HG03066 (cell line): ENCODE data around the gene TSHZ3.

Experiments
- ATAC-seq: cut with Tn5 transposase; IDR thresholded peaks from one replicate; pipeline ENCODE4 v1.9.1; 2021; ENCODE audit warnings: low read depth; ENCODE audit not compliant: unreplicated experiment

TSHZ3 gene

DNA sequence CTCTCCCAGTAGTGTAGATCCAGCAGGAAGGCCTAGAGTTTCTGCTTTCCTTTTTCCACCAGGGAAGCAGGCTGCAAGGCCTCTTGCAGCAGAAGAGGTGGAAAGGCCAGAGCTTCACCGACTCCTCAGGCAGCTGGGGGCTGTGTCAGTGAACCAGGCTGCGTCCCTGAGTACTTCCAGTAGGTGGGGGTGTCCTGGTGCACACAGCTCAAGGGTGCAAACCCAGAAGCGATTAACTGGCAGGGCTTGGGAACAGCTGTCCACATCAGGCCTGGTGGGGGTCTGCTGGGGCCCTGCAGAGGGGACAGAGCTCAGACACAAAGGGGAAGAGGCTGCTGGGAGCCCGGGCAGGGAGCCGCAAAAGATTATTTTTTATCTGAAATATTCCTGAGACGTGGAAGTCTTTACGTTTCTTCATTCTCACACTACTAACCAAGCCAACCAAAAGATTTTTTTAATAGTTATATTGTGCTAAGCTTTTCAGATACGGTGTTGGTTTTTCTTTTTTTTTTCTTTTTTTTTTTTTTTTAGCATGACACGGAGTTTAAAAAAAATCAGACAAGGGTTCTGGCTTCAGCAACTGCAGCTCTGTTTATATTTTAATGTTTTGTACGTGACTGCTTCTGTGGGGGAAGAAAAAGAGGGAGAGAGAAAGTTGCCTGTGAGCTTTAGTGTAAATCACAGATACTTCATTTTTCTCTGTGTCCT, 11.0 kb downstream of the TSHZ3 start:
- ATAC-seq = no peak

DNA sequence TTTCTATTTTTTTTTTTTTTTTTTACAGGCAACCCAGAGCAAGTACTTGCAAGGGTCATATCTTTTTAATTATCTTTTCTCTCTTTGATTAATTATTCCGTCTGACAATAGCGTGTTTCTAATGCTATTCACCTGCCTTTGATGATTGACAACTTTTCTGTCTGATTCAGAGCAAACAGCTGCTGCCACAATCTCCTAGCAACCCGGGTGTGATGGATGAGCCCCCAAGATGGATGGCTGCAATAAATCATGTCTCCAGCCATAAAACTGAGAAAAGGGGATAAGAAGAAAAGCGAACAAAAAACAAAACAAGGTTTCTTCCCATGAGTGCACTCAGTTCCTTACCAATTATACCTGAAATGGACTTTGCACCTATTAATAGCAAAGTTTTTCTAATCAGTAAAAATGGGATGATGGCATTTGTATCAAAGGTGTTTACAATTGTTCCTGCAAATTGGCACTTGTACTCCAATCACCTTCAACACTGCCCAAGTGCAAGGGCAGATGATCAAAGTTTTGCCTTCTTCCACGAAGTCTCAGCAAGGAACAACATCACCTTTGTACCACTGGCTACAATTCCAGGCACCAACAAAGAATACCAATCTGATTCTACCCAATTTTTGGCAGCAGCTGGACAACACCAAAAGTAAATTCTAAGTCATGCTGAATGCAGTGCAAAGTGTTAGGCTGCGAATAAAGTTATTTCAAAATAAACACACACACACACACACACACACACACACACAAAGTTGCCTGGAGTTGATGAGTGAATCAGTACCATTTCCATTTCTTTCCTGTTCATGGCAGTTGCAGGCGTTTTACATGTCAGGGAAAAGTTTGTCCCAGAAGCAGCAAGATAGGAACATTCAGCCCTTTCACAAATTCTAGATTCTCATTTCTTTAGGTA, 12.0 kb downstream of the TSHZ3 start:
- ATAC-seq = no peak

GRCh38 chr19:31335716-31336115, 13.5 kb downstream of the TSHZ3 start:
- ATAC-seq = no peak

GRCh38 chr19:31334849-31335624, 14.2 kb downstream of the TSHZ3 start:
- no peak for ATAC-seq

- ATAC-seq = no peak
Observed at GRCh38 chr19:31334101-31334848, 15.0 kb downstream of the TSHZ3 start.

DNA sequence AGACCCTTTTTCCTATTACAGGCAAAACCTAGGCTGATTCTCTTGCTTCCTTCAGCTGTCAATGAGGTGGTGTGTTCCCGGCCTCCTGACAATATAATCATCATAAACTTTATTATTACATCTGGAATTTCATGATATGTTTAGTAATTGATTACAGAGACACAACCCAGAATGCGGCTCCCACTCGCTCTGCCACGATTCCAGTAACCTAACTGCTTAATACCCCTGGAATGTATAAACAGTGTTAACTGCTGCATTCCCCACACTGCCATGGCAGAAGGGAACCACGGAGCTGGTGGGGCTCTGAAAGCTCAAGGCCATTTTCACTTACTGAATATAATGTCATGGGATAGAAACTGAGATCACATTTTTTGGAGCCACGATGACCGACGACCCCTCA, 17.1 kb downstream of the TSHZ3 start:
- ATAC-seq = no peak

GRCh38 chr19:31331536-31331935, 17.7 kb downstream of the TSHZ3 start:
- ATAC-seq = no peak

GRCh38 chr19:31330761-31331160, 18.5 kb downstream of the TSHZ3 start:
- ATAC-seq = no peak

- no peak for ATAC-seq
Observed at GRCh38 chr19:31330237-31330636, 19.0 kb downstream of the TSHZ3 start.

- ATAC-seq = no peak
Observed at GRCh38 chr19:31329819-31330218, 19.4 kb downstream of the TSHZ3 start.

DNA sequence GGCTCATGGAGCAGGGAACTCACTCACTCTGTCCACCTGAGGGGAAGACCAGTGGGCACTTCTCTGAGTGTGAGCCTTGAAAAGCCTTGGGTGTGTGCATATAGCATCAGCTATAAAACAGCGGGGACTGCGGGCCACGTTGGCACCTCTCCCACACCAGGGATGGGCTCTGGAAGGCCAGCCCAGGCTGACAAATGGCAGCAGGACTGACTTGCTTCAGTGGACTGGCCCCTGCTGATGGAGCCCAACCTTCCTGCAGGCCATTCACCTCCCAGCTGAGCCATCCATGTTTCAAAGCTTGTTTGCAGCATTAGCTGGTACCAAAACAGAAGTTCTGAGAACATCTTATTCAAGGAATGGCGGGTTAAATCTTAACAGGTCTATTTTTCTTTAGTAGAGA, 21.0 kb downstream of the TSHZ3 start:
- no peak for ATAC-seq

- no peak for ATAC-seq
Observed at GRCh38 chr19:31326329-31327028, 22.8 kb downstream of the TSHZ3 start.

DNA sequence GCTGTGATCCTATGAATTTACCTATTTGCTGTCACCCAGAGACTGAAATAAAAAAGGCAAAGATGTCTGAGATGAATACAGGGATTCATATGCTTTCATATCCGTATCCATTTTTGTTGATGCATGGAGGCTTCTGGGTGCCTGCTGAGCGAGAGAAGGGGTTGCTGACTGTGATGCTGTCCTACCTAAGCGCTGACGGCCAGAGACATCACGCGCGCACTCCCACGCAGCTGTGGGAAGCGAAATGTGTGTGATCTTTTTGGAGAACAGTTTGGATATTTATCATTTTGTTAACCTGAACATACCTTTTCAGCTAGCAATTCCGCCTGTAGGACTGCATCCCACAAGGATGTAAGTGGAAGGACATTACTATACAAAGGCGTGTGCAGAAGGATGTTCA, 23.9 kb downstream of the TSHZ3 start:
- ATAC-seq = no peak

GRCh38 chr19:31319465-31319864, 29.8 kb downstream of the TSHZ3 start:
- ATAC-seq = no peak

- ATAC-seq = no peak
Observed at GRCh38 chr19:31318790-31319425, 30.3 kb downstream of the TSHZ3 start.

DNA sequence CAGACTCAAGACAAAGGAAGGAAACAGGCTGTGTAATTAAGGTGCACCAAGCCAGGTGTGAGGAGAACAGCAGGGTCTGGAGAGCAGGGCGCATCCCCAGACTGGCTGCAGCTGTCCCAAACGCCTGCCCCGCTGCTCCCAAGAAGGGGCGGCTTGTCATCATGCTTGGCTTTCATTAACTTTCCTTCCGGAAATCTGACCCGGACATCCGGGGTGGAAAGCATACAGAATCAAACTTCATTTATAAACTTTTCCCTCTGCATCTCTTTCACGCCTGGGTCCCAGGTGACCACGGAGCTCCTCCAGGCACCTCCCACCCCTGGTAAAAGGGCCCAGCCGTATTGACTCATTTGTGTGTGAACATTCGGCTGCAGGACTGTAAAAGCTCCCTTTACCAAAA, 31.7 kb downstream of the TSHZ3 start:
- ATAC-seq = no peak

GRCh38 chr19:31317093-31317492, 32.1 kb downstream of the TSHZ3 start:
- ATAC-seq = no peak

- no peak for ATAC-seq
Observed at GRCh38 chr19:31316201-31316951, 32.9 kb downstream of the TSHZ3 start.

- ATAC-seq = no peak
Observed at GRCh38 chr19:31315652-31316051, 33.6 kb downstream of the TSHZ3 start.
